SK-N-SH treated with all-trans-retinoic acid at 6 μM for 48 hours (cell line): ENCODE measurements around the gene UCHL5.

Experiments used
- ATAC-seq: fragments of 200-7000 bp; cut with Tn5 transposase; 3 replicates; pipeline ENCODE4 v1.9.1; 2020; ENCODE audit warnings: mild to moderate bottlenecking, moderate library complexity
- ARNTL ChIP-seq: fragments of 450-650 bp; formaldehyde crosslinking; IDR thresholded peaks from 2 replicates; pipeline ENCODE4 v1.5.0; 2020; ENCODE audit warnings: low read depth, mild to moderate bottlenecking, moderate library complexity, borderline replicate concordance
- BACH2 ChIP-seq: fragments of 250-450 bp; sonication (Bioruptor Pico); IDR thresholded peaks from 2 replicates; pipeline ENCODE4 v1.9.0; 2021; ENCODE audit warnings: mild to moderate bottlenecking, borderline replicate concordance
- CSDC2 ChIP-seq: fragments of 250-450 bp; sonication (Bioruptor Pico); IDR thresholded peaks from 2 replicates; pipeline ENCODE4 v1.5.0; 2020; ENCODE audit warnings: mild to moderate bottlenecking, moderate library complexity
- ESRRG ChIP-seq: fragments of 250-450 bp; sonication (Bioruptor Pico); IDR thresholded peaks from 2 replicates; pipeline ENCODE4 v1.6.1; 2021; ENCODE audit warnings: mild to moderate bottlenecking
- GLIS3 ChIP-seq: fragments of 250-450 bp; sonication (Bioruptor Pico); IDR thresholded peaks from 2 replicates; pipeline ENCODE4 v1.5.0; 2020; ENCODE audit warnings: mild to moderate bottlenecking, moderate library complexity
- ISL1 ChIP-seq: fragments of 250-450 bp; sonication (Bioruptor Pico); IDR thresholded peaks from 2 replicates; pipeline ENCODE4 v2.1.2; 2022; ENCODE audit warnings: mild to moderate bottlenecking, moderate library complexity
- OSR1 ChIP-seq: fragments of 250-450 bp; sonication (Bioruptor Pico); IDR thresholded peaks from 2 replicates; pipeline ENCODE4 v1.8.0; 2022; ENCODE audit warnings: moderate library complexity, mild to moderate bottlenecking, inconsistent platforms
- PPARA ChIP-seq: fragments of 250-450 bp; sonication (Bioruptor Pico); IDR thresholded peaks from 2 replicates; pipeline ENCODE4 v1.5.0; 2020; ENCODE audit warnings: mild to moderate bottlenecking, borderline replicate concordance
- RARB ChIP-seq: fragments of 250-450 bp; sonication (Bioruptor Pico); IDR thresholded peaks from 2 replicates; pipeline ENCODE4 v1.8.0; 2021; ENCODE audit warnings: mild to moderate bottlenecking, moderate library complexity
- SNAI2 ChIP-seq: fragments of 250-450 bp; sonication (Bioruptor Pico); IDR thresholded peaks from 2 replicates; pipeline ENCODE4 v1.5.0; 2020; ENCODE audit warnings: mild to moderate bottlenecking, moderate library complexity
- TCF4 ChIP-seq: fragments of 250-450 bp; sonication (Bioruptor Pico); IDR thresholded peaks from 2 replicates; pipeline ENCODE4 v1.8.0; 2021; ENCODE audit warnings: mild to moderate bottlenecking, moderate library complexity, borderline replicate concordance
- TOX ChIP-seq: fragments of 250-450 bp; sonication (Bioruptor Pico); IDR thresholded peaks from 2 replicates; pipeline ENCODE4 v1.8.0; 2021; ENCODE audit warnings: mild to moderate bottlenecking, moderate library complexity, borderline replicate concordance
- ZC3H10 ChIP-seq: fragments of 250-450 bp; sonication (Bioruptor Pico); IDR thresholded peaks from 2 replicates; pipeline ENCODE4 v1.5.1; 2021; ENCODE audit warnings: mild to moderate bottlenecking, moderate library complexity
- ZFP3 ChIP-seq: fragments of 250-450 bp; sonication (Bioruptor Pico); IDR thresholded peaks from 2 replicates; pipeline ENCODE4 v1.5.0; 2020; ENCODE audit warnings: mild to moderate bottlenecking, moderate library complexity
- ZFP30 ChIP-seq: fragments of 450-650 bp; formaldehyde crosslinking; IDR thresholded peaks from 2 replicates; pipeline ENCODE4 v1.5.0; 2022; ENCODE audit warnings: mild to moderate bottlenecking, moderate library complexity
- ZNF565 ChIP-seq: fragments of 450-650 bp; formaldehyde crosslinking; conservative IDR thresholded peaks from 2 replicates; pipeline ENCODE4 v1.5.0; 2020; ENCODE audit warnings: low read depth, mild to moderate bottlenecking, moderate library complexity
- ZNF8 ChIP-seq: fragments of 450-650 bp; formaldehyde crosslinking; IDR thresholded peaks from 2 replicates; pipeline ENCODE4 v1.5.0; 2020; ENCODE audit warnings: mild to moderate bottlenecking, moderate library complexity
- TF ChIP-seq, protein P1 (sequence below): fragments of 250-450 bp; sonication (Bioruptor Pico); IDR thresholded peaks from 2 replicates; pipeline ENCODE4 v1.5.1; 2020; ENCODE audit warnings: low read depth, mild to moderate bottlenecking, moderate library complexity
- TF ChIP-seq, protein P2 (sequence below): fragments of 250-450 bp; sonication (Bioruptor Pico); IDR thresholded peaks from 2 replicates; pipeline ENCODE4 v1.5.1; 2021; ENCODE audit warnings: mild to moderate bottlenecking, moderate library complexity
- TF ChIP-seq, protein P3 (sequence below): fragments of 250-450 bp; sonication (Bioruptor Pico); IDR thresholded peaks from 2 replicates; pipeline ENCODE4 v1.8.0; 2021; ENCODE audit warnings: low read depth, mild to moderate bottlenecking, moderate library complexity, borderline replicate concordance
- TF ChIP-seq, protein P4 (sequence below): fragments of 250-450 bp; sonication (Bioruptor Pico); IDR thresholded peaks from 2 replicates; pipeline ENCODE4 v1.8.0; 2020; ENCODE audit warnings: mild to moderate bottlenecking, moderate library complexity, borderline replicate concordance

UCHL5 gene

DNA sequence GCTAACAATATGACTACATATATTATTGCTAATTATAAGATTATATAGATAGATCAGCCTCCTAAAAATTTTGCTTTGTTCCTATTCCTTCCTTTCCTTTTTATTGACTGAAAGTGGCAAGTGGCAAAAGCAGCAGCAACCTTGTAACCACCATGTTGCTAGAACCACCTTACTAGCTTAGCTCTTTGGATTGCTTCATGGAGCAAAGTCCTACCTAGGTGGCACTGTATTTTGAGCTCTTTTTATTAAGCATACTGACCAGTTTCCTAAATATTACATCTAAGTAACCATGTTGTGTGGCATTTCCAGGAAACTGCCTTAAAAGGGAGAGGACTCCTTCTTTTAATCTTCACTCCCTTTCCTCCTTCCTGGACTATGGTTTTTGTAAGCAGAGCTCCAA lies 90.8 kb downstream of the UCHL5 start:
- ATAC-seq = no peak
- TF ChIP-seq TOX (CRISPR knock-in tag) (no peak), ESRRG (CRISPR knock-in tag) (no peak), GLIS3 (no peak), ISL1 (CRISPR knock-in tag) (no peak), PPARA (no peak), ZNF8 (CRISPR knock-in tag) (no peak), ZNF565 (no peak)
- TF ChIP-seq, protein P1, sequence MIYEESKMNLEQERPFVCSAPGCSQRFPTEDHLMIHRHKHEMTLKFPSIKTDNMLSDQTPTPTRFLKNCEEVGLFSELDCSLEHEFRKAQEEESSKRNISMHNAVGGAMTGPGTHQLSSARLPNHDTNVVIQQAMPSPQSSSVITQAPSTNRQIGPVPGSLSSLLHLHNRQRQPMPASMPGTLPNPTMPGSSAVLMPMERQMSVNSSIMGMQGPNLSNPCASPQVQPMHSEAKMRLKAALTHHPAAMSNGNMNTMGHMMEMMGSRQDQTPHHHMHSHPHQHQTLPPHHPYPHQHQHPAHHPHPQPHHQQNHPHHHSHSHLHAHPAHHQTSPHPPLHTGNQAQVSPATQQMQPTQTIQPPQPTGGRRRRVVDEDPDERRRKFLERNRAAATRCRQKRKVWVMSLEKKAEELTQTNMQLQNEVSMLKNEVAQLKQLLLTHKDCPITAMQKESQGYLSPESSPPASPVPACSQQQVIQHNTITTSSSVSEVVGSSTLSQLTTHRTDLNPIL = no peak

DNA sequence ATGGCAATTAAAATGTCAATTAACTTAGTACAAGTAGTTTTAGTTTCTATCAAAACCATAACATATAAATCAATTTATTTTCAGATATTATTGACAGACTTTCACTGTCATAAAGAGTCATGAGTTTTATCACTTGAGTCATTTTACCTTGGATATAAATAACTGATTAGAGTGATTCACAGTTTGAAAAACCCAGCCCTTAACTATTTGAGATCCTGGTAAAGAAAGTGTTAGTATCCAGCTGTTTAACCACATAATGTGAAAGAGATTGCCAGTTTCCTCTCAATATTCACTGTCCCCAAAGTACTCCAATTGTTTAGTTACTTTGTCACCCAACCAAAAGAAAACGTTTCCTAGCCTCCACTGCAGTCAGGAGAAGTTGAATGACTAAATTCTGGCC lies 91.3 kb downstream of the UCHL5 start:
- TF ChIP-seq, protein P2, sequence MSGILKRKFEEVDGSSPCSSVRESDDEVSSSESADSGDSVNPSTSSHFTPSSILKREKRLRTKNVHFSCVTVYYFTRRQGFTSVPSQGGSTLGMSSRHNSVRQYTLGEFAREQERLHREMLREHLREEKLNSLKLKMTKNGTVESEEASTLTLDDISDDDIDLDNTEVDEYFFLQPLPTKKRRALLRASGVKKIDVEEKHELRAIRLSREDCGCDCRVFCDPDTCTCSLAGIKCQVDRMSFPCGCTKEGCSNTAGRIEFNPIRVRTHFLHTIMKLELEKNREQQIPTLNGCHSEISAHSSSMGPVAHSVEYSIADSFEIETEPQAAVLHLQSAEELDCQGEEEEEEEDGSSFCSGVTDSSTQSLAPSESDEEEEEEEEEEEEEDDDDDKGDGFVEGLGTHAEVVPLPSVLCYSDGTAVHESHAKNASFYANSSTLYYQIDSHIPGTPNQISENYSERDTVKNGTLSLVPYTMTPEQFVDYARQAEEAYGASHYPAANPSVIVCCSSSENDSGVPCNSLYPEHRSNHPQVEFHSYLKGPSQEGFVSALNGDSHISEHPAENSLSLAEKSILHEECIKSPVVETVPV = no peak
- TF ChIP-seq, protein P3, sequence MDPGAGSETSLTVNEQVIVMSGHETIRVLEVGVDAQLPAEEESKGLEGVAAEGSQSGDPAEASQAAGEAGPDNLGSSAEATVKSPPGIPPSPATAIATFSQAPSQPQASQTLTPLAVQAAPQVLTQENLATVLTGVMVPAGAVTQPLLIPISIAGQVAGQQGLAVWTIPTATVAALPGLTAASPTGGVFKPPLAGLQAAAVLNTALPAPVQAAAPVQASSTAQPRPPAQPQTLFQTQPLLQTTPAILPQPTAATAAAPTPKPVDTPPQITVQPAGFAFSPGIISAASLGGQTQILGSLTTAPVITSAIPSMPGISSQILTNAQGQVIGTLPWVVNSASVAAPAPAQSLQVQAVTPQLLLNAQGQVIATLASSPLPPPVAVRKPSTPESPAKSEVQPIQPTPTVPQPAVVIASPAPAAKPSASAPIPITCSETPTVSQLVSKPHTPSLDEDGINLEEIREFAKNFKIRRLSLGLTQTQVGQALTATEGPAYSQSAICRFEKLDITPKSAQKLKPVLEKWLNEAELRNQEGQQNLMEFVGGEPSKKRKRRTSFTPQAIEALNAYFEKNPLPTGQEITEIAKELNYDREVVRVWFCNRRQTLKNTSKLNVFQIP (CRISPR knock-in tag) = no peak
- no peak for TF ChIP-seq ARNTL (CRISPR knock-in tag)
- no peak for TF ChIP-seq ZNF8 (CRISPR knock-in tag)
- no peak for TF ChIP-seq OSR1
- TF ChIP-seq SNAI2 = no peak
- TF ChIP-seq PPARA = no peak
- TF ChIP-seq, protein P1 = no peak
- no peak for TF ChIP-seq ZFP3 (CRISPR knock-in tag)
- TF ChIP-seq TOX (CRISPR knock-in tag) = no peak
- TF ChIP-seq RARB (CRISPR knock-in tag) = no peak
- TF ChIP-seq, protein P4, sequence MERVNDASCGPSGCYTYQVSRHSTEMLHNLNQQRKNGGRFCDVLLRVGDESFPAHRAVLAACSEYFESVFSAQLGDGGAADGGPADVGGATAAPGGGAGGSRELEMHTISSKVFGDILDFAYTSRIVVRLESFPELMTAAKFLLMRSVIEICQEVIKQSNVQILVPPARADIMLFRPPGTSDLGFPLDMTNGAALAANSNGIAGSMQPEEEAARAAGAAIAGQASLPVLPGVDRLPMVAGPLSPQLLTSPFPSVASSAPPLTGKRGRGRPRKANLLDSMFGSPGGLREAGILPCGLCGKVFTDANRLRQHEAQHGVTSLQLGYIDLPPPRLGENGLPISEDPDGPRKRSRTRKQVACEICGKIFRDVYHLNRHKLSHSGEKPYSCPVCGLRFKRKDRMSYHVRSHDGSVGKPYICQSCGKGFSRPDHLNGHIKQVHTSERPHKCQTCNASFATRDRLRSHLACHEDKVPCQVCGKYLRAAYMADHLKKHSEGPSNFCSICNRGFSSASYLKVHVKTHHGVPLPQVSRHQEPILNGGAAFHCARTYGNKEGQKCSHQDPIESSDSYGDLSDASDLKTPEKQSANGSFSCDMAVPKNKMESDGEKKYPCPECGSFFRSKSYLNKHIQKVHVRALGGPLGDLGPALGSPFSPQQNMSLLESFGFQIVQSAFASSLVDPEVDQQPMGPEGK = no peak
- TF ChIP-seq ZFP30 = no peak
- no peak for TF ChIP-seq ZC3H10
- no peak for TF ChIP-seq ESRRG (CRISPR knock-in tag)
- no peak for TF ChIP-seq ZNF565
- no peak for ATAC-seq

DNA sequence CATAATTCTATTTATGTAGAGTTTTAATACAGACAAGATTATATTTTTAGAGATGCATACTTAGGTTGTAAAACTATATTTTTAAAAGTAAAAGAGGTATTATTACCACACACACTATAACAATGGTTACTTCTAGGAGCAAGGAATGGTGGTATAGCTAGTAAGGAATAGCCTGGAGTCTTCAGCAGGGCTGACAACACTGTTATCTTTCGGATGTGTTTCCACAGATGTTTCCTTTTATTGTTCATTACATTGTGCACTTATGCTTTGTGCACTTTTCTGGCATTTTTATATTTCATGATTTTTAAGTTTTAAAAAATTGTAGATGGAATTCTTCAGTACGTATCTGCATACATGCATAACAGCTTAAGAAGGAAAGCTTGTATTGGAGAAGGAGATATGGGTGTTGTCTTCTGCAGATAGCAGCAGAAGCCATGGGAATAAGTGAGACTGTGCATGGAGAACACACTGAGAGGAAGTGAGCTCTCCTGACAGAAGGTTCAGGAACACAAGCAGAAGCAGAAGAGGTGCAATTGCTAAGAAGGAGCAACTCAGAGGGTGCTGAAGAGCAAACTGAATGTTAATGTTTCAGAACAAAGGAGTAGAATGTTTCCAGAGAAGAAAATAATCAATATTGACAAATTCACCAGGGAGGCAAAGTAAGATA lies 91.8 kb downstream of the UCHL5 start:
- ATAC-seq = no peak
- no peak for TF ChIP-seq OSR1
- TF ChIP-seq, protein P1 = no peak
- TF ChIP-seq ZNF8 (CRISPR knock-in tag) = no peak
- TF ChIP-seq BACH2 (CRISPR knock-in tag) = no peak
- no peak for TF ChIP-seq ZNF565
- TF ChIP-seq GLIS3 = no peak

DNA sequence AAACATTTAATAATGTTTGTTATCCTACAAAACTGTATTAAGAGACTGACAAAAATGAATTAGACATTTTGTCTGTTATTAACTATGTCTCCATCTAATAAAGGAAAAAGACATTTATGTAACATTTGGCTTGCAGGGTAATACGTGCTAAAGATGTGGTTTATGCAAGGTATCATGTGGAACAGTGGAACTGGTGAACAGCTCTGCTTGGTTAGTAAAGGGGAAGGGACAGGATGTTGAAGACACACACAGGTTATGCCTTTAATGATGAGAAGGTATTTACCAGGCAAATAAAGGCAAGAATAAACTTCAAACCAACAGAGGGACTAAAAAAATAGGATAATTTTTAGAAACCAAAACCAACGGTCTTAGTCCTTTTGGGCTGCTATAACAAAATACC lies 93.1 kb downstream of the UCHL5 start:
- no peak for ATAC-seq
- TF ChIP-seq RARB (CRISPR knock-in tag) (no peak), SNAI2 (no peak), ARNTL (CRISPR knock-in tag) (no peak), ZC3H10 (no peak), ISL1 (CRISPR knock-in tag) (no peak), CSDC2 (no peak), PPARA (no peak), TCF4 (no peak), OSR1 (no peak), TOX (CRISPR knock-in tag) (no peak), ZFP3 (CRISPR knock-in tag) (no peak), ZFP30 (no peak)
- TF ChIP-seq, protein P3 (CRISPR knock-in tag) = no peak
- TF ChIP-seq, protein P2 = no peak
